Hepatocyte (in vitro differentiated cells): Measurements from ENCODE around the gene GPR55. TPM values are rescaled to one million over a fixed set of nuclear protein-coding genes. Genes with fewer than 3 reads are reported as not detected.

Experiments
- DNase-seq: peaks from one replicate; pipeline ENCODE4 v3.0.0-alpha.2; 2016; ENCODE audit warnings: low spot score
- H2AFZ ChIP-seq: fragments of 200-600 bp; sonication (generic); 2 replicates; pipeline ENCODE4 v1.6.0; 2016; ENCODE audit warnings: antibody characterized with exemption, mild to moderate bottlenecking
- H3K27ac ChIP-seq: fragments of 200-600 bp; sonication (generic); 2 replicates; pipeline ENCODE4 v1.5.1; 2016; ENCODE audit warnings: mild to moderate bottlenecking
- H3K27me3 ChIP-seq: fragments of 200-600 bp; sonication (generic); 2 replicates; pipeline ENCODE4 v1.6.1; 2016
- H3K36me3 ChIP-seq: fragments of 200-600 bp; sonication (generic); replicated peaks from 2 replicates; pipeline ENCODE4 v1.5.1; 2016; ENCODE audit warnings: low read depth; ENCODE audit not compliant: insufficient read depth
- H3K4me1 ChIP-seq: fragments of 200-600 bp; sonication (generic); 2 replicates; pipeline ENCODE4 v1.5.1; 2016; ENCODE audit warnings: mild to moderate bottlenecking, moderate library complexity; ENCODE audit not compliant: insufficient read depth
- H3K4me2 ChIP-seq: fragments of 200-600 bp; sonication (generic); 2 replicates; pipeline ENCODE4 v1.6.0; 2016
- H3K4me3 ChIP-seq: fragments of 200-600 bp; sonication (generic); 2 replicates; pipeline ENCODE4 v1.5.1; 2016; ENCODE audit warnings: mild to moderate bottlenecking
- H3K79me2 ChIP-seq: fragments of 200-600 bp; sonication (generic); 2 replicates; pipeline ENCODE4 v1.6.0; 2017; ENCODE audit warnings: mild to moderate bottlenecking
- H3K9me2 ChIP-seq: fragments of 200-600 bp; sonication (generic); replicated peaks from 2 replicates; pipeline ENCODE4 v1.6.0; 2017; ENCODE audit warnings: mild to moderate bottlenecking; ENCODE audit not compliant: insufficient read depth
- H3K9me3 ChIP-seq: fragments of 200-600 bp; sonication (generic); 2 replicates; pipeline ENCODE4 v1.5.1; 2016; ENCODE audit warnings: low read depth, mild to moderate bottlenecking
- H4K20me1 ChIP-seq: fragments of 200-600 bp; sonication (generic); 2 replicates; pipeline ENCODE4 v1.6.0; 2016; ENCODE audit warnings: mild to moderate bottlenecking; ENCODE audit not compliant: insufficient read depth, poor library complexity, severe bottlenecking
- CTCF ChIP-seq: fragments of 200-600 bp; sonication (generic); IDR thresholded peaks from 2 replicates; pipeline ENCODE4 v1.5.1; 2016; ENCODE audit warnings: antibody characterized with exemption, mild to moderate bottlenecking; ENCODE audit not compliant: poor library complexity
- EZH2 ChIP-seq: fragments of 200-600 bp; sonication (generic); IDR thresholded peaks from 2 replicates; pipeline ENCODE4 v1.6.1; 2016; ENCODE audit warnings: antibody characterized with exemption, mild to moderate bottlenecking, borderline replicate concordance
- EZH2phosphoT487 ChIP-seq: fragments of 200-600 bp; sonication (generic); IDR thresholded peaks from one replicate; pipeline ENCODE4 v1.6.1; 2018; ENCODE audit warnings: antibody characterized with exemption, mild to moderate bottlenecking, low read depth, moderate library complexity; ENCODE audit not compliant: unreplicated experiment, severe bottlenecking
- WGBS: methylation state at CpG from one replicate; pipeline ENCODE4 v1.1.6; 2016; ENCODE audit warnings: low lambda C conversion rate; ENCODE audit errors: missing lambda C conversion rate; 5-methylcytosine and 5-hydroxymethylcytosine counted together
- polyA plus RNA-seq: library from polyadenylated mRNA; unstranded; fragments of >200 nt; fragmentation: Nextera tagmentation; extraction: Ambion mirVana; gene quantifications from 2 replicates; pipeline ENCODE4 v1.2.1, GENCODE V29; 2016
- total RNA-seq: library from RNA; depleted of rRNA; stranded (reverse); fragments of >200 nt; gene quantifications from 2 replicates; pipeline ENCODE4 v1.2.3, GENCODE V29; 2014

The GPR55 gene
- total and polyA plus RNA-seq, 2 experiments from 2014 or later = 0.83 TPM; not detected in 1

GRCh38 chr2:230946429-230947234 is 21.6 kb upstream of the GPR55 start:
- no peak overlapping the region for H3K4me2 ChIP-seq
- no peaks in the 10 kb centered on the region for H3K27me3 ChIP-seq
- H3K36me3 ChIP-seq = no peaks in the 10 kb centered on the region
- H4K20me1 ChIP-seq = no peaks in the 10 kb centered on the region
- H3K9me2 ChIP-seq = no peaks in the 10 kb centered on the region
- 94% methylated on average over 7 of the region's 7 CpGs for WGBS
- no peaks in the 10 kb centered on the region for H3K4me1 ChIP-seq
- H2AFZ ChIP-seq = no peak overlapping the region
- no peak for TF ChIP-seq CTCF
- no peak for TF ChIP-seq EZH2
- TF ChIP-seq EZH2phosphoT487 = no peak
- no peaks in the 10 kb centered on the region for H3K79me2 ChIP-seq
- H3K27ac ChIP-seq = no peak overlapping the region
- no peak for DNase-seq
- no peaks in the 10 kb centered on the region for H3K9me3 ChIP-seq
- no peak overlapping the region for H3K4me3 ChIP-seq

- H3K27ac ChIP-seq = no peak overlapping the region
- H3K4me1 ChIP-seq = no peaks in the 10 kb centered on the region
- DNase-seq = no peak
- no peaks in the 10 kb centered on the region for H3K36me3 ChIP-seq
- no peaks in the 10 kb centered on the region for H3K79me2 ChIP-seq
- TF ChIP-seq EZH2 (no peak), EZH2phosphoT487 (no peak), CTCF (no peak)
- WGBS = 97% methylated on average over 21 of the region's 21 CpGs
- H3K9me2 ChIP-seq = no peaks in the 10 kb centered on the region
- no peak overlapping the region for H3K4me3 ChIP-seq
- H3K9me3 ChIP-seq = no peaks in the 10 kb centered on the region
- no peak overlapping the region for H2AFZ ChIP-seq
- no peaks in the 10 kb centered on the region for H4K20me1 ChIP-seq
- H3K4me2 ChIP-seq = no peak overlapping the region
- no peaks in the 10 kb centered on the region for H3K27me3 ChIP-seq
Observed at GRCh38 chr2:230944757-230945372, 19.8 kb upstream of the GPR55 start.

DNA sequence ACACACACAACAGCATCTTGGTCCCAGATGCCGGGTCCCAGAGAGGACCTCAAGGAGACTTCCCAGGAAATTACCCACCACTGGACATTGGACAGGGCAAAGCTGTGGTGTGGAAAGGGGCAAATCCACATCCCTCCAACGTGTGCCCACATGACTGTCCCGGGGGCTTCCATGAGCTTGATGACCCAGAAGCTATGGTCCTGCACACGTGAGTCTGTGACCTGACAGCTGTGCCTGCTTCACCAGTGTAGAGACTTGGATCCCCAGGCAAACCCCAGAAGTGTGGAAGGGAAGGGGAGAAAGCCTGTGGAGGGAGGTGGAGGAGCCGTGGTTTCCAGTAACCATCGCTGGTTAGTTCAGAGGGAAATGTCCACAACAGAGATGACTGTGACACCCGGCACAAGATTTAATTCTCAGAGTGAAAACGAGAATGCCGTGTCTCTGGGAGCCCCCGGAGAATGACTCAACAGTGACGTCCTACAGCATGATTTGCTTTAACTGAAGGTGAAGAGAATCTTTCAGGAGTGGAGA is 19.1 kb upstream of the GPR55 start:
- no peak for DNase-seq

More for the DNA sequence above, 19.1 kb upstream of the GPR55 start:
- no peaks in the 10 kb centered on the region for H3K27me3 ChIP-seq
- WGBS = 91% methylated on average over 11 of the region's 11 CpGs
- no peak for TF ChIP-seq EZH2
- no peak for TF ChIP-seq EZH2phosphoT487
- TF ChIP-seq CTCF = no peak
- no peak overlapping the region for H3K4me3 ChIP-seq
- H4K20me1 ChIP-seq = no peaks in the 10 kb centered on the region
- H3K4me1 ChIP-seq = no peaks in the 10 kb centered on the region
- no peaks in the 10 kb centered on the region for H3K9me2 ChIP-seq
- H3K4me2 ChIP-seq = no peak overlapping the region
- H3K79me2 ChIP-seq = no peaks in the 10 kb centered on the region
- H3K36me3 ChIP-seq = no peaks in the 10 kb centered on the region
- no peak overlapping the region for H3K27ac ChIP-seq
- H2AFZ ChIP-seq = no peak overlapping the region
- H3K9me3 ChIP-seq = no peaks in the 10 kb centered on the region
